Lung (tissue), 12 donors: ENCODE results near the gene OCEL1. TPM values are rescaled to one million over a fixed set of nuclear protein-coding genes. Genes with fewer than 3 reads are reported as not detected.
A peak's percentile ranks its signal among the peaks of the same experiment; 100 is the strongest.

Source experiments
- ATAC-seq: fragments of 200-7000 bp; cut with Tn5 transposase; one replicate; pipeline ENCODE4 v1.9.1; 2020; ENCODE audit warnings: moderate number of reproducible peaks; ENCODE audit not compliant: insufficient read depth, low FRiP score
- DNase-seq, 3 donors: peaks; one replicate each; pipeline ENCODE4 v3.0.0-alpha.2; 2013 to 2017
- H3K27ac ChIP-seq, 2 donors: one replicate each; pipeline ENCODE4 v1.5.1; 2013; ENCODE audit warnings: mild to moderate bottlenecking in 2 of 2, moderate library complexity in 2 of 2, control low read depth in 1 of 2, inconsistent platforms in 1 of 2, low read depth in 1 of 2, low read length in 1 of 2
- H3K27me3 ChIP-seq, 3 donors: one replicate each; pipeline ENCODE4 v1.5.1; 2013; ENCODE audit warnings: low read length in 2 of 3; ENCODE audit not compliant: control insufficient read depth in 3 of 3, insufficient read depth in 3 of 3
- H3K36me3 ChIP-seq, 4 donors: one replicate each; pipeline ENCODE4 v1.5.1; 2013; ENCODE audit warnings: low read length in 4 of 4, mild to moderate bottlenecking in 1 of 4, moderate library complexity in 1 of 4; ENCODE audit not compliant: control insufficient read depth in 4 of 4, insufficient read depth in 4 of 4
- H3K4me1 ChIP-seq, 5 donors: one replicate each; pipeline ENCODE4 v1.5.1; 2013; ENCODE audit warnings: low read length in 5 of 5, mild to moderate bottlenecking in 2 of 5, moderate library complexity in 1 of 5; ENCODE audit not compliant: control insufficient read depth in 5 of 5, insufficient read depth in 5 of 5
- H3K4me3 ChIP-seq: one replicate; pipeline ENCODE4 v1.5.1; 2013; ENCODE audit warnings: mild to moderate bottlenecking, control low read depth, moderate library complexity
- H3K9ac ChIP-seq, 2 donors: one replicate each; pipeline ENCODE4 v1.5.1; 2013; ENCODE audit warnings: low read length in 2 of 2, control low read depth in 1 of 2; ENCODE audit not compliant: insufficient read depth in 1 of 2
- H3K9me3 ChIP-seq, 4 donors: one replicate each; pipeline ENCODE4 v1.5.1; 2013; ENCODE audit warnings: low read length in 3 of 4, mild to moderate bottlenecking in 1 of 4, moderate library complexity in 1 of 4; ENCODE audit not compliant: control insufficient read depth in 4 of 4, insufficient read depth in 3 of 4
- CTCF ChIP-seq: IDR thresholded peaks from 2 replicates; pipeline ENCODE4 v1.5.1; 2012; ENCODE audit warnings: mild to moderate bottlenecking; ENCODE audit errors: control extremely low read depth, extremely low read depth
- WGBS, 2 donors: extraction: QIAGEN DNeasy Blood & Tissue Kit; methylation state at CpG; one replicate each; pipeline ENCODE4 v1.1.7; 2013; 5-methylcytosine and 5-hydroxymethylcytosine counted together
- polyA plus RNA-seq, 2 donors: library from polyadenylated mRNA; stranded (reverse); fragments of 200-250 nt; gene quantifications; one replicate each; pipeline ENCODE4 v1.2.1, GENCODE V29; 2013
- total RNA-seq, 2 donors: library from RNA; depleted of rRNA in 1 of 2; stranded (reverse); fragments of >200 nt in 1 of 2; gene quantifications; one replicate each; pipeline ENCODE4 v1.2.1, GENCODE V29; 2014 to 2021
- donor health status: control.
- donor health status: control.
- donor health status: Bipolar disorder and iron deficiency.
- donor health status: healthy.
- donor health status: DM: yes; HTN: yes; CAD: no.

Gene OCEL1
- total and polyA plus RNA-seq, 4 donors, result 9.1 to 39.5 (median 25.3) TPM

GRCh38 chr19:17242431-17243208 is 16.6 kb downstream of the OCEL1 start:
- Histone ChIP-seq H3K27ac (peak overlapping the region; percentile 46 to 59), H3K36me3 (peaks cover 0 to 9% (median 5%) of the 10 kb centered on the region in 4 donors), H3K4me3 (no peak overlapping the region), H3K27me3 (no peaks in the 10 kb centered on the region), H3K9ac (no peak overlapping the region), H3K9me3 (no peaks in the 10 kb centered on the region), H3K4me1 (peaks cover 0 to 21% (median 5%) of the 10 kb centered on the region in 5 donors)
- 68 to 73% methylated on average over 8 of the region's 8 CpGs for WGBS, 2 donors
- ATAC-seq (no peak), DNase-seq (no peak)
- TF ChIP-seq CTCF, result no peak

- no peak for DNase-seq
- Histone ChIP-seq H3K36me3 (peaks cover 0 to 4% (median 2%) of the 10 kb centered on the region in 4 donors), H3K27ac (peak overlapping the region; percentile 59 to 87), H3K9me3 (no peaks in the 10 kb centered on the region), H3K4me3 (peak overlapping the region; percentile 81), H3K9ac (no peak overlapping the region), H3K4me1 (peaks cover 0 to 21% (median 9%) of the 10 kb centered on the region in 5 donors), H3K27me3 (no peaks in the 10 kb centered on the region)
- WGBS, 2 donors, result 44 to 57% methylated on average over 8 of the region's 8 CpGs
- no peak for TF ChIP-seq CTCF
- no peak for ATAC-seq
These were observed 17.3 kb downstream of the OCEL1 start for GRCh38 chr19:17243211-17243829.

- TF ChIP-seq CTCF, result no peak
- H3K4me3 ChIP-seq, result peak overlapping the region; percentile 81
- H3K36me3 ChIP-seq, result no peaks in the 10 kb centered on the region
- H3K9ac ChIP-seq, result peak overlapping the region in 1 of 2 donors; percentile 67
- WGBS, 2 donors, result 20 to 50% methylated on average over 48 to 52 of the region's 52 CpGs
- H3K4me1 ChIP-seq, result peaks cover 0 to 21% (median 11%) of the 10 kb centered on the region in 5 donors
- H3K27ac ChIP-seq, result peak overlapping the region; percentile 59 to 87
- H3K9me3 ChIP-seq, result no peaks in the 10 kb centered on the region
- DNase-seq (no peak), ATAC-seq (no peak)
- H3K27me3 ChIP-seq, result no peaks in the 10 kb centered on the region
These were observed 18.0 kb downstream of the OCEL1 start for GRCh38 chr19:17243830-17244617.
